ENCODE results near the gene CCDC33. TPM values are rescaled to one million over a fixed set of nuclear protein-coding genes. Genes with fewer than 3 reads are reported as not detected.

Gene CCDC33
- total RNA-seq, 3 donors from 2014 or later: 0.22 TPM; not detected in 2

DNA sequence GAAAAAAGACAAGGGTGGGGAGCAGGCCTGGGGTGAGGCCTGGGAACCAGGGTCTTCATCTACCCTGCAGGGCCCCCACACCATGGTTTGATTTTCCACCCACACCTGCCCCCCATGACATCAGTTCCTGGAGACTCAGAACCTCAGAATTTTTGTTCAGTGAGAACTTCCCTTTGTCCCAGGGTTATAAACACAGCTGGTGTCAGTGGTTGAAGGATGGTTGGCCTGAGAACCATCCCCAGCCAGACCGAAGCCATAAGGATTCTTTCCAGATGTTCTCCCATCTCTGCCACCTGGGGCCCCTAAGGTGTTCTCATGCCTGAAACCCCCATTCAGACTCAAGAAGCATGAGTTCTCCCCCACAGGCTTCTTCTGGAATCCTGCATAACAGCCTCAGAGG is 16.6 kb downstream of the CCDC33 start:
- intact Hi-C loops (cut with DNase I, micrococcal nuclease): no loop called here
- TF ChIP-seq, protein P1, sequence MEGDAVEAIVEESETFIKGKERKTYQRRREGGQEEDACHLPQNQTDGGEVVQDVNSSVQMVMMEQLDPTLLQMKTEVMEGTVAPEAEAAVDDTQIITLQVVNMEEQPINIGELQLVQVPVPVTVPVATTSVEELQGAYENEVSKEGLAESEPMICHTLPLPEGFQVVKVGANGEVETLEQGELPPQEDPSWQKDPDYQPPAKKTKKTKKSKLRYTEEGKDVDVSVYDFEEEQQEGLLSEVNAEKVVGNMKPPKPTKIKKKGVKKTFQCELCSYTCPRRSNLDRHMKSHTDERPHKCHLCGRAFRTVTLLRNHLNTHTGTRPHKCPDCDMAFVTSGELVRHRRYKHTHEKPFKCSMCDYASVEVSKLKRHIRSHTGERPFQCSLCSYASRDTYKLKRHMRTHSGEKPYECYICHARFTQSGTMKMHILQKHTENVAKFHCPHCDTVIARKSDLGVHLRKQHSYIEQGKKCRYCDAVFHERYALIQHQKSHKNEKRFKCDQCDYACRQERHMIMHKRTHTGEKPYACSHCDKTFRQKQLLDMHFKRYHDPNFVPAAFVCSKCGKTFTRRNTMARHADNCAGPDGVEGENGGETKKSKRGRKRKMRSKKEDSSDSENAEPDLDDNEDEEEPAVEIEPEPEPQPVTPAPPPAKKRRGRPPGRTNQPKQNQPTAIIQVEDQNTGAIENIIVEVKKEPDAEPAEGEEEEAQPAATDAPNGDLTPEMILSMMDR (IDR thresholded peaks at IDR 0.05): no peak
- Histone ChIP-seq H3K36me3 (ENCODE audit: low read depth) (no peaks in the 10 kb centered on the region), H3K4me3 (no peak overlapping the region), H3K9me3 (no peaks in the 10 kb centered on the region), H3K4me1 (ENCODE audit: low read depth) (no peaks in the 10 kb centered on the region)
- no peak for DNase-seq
- ATAC-seq: no peak

DNA sequence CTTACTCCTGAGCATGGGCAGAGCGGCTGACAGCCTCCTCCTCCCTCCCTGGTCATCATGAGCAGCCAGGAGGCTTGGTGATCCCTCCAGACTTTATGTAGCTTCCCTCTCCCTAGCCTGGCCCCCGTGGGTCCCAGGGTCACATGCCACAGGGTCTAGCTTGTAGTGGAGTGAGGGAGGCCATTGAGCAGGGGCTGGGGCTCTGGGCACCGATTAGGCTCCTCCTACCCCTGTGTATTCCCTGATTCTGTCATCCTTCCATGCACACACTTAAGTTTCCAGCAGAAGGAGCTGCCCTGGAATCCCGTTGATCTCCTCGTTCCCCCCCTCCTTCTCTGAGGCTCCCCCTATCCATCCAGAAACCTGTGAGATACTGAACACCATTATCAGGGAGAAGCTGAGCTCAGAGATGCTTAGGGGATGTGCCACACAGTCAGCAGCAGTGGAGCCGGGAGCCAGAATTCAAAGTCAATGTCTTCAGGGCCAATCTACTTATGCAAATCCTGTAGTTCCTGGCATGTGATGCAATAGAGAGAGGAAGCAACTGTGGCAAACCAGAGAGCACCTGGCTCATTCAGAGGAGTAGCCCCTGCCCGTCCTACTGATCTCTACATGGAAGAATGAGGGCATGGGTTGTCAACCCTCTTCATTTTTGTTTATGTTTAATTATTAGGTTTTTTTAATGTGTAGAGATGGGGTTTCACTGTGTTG is 17.2 kb downstream of the CCDC33 start:
- intact Hi-C loops (cut with DNase I, micrococcal nuclease): no loop called here
- H3K9me3 ChIP-seq: no peaks in the 10 kb centered on the region
- DNase-seq: no peak
- TF ChIP-seq, protein P1 (IDR thresholded peaks at IDR 0.05): no peak
- ATAC-seq: no peak
- H3K4me1 ChIP-seq (ENCODE audit: low read depth): no peaks in the 10 kb centered on the region
- no peak overlapping the region for H3K4me3 ChIP-seq
- no peaks in the 10 kb centered on the region for H3K36me3 ChIP-seq (ENCODE audit: low read depth)

DNA sequence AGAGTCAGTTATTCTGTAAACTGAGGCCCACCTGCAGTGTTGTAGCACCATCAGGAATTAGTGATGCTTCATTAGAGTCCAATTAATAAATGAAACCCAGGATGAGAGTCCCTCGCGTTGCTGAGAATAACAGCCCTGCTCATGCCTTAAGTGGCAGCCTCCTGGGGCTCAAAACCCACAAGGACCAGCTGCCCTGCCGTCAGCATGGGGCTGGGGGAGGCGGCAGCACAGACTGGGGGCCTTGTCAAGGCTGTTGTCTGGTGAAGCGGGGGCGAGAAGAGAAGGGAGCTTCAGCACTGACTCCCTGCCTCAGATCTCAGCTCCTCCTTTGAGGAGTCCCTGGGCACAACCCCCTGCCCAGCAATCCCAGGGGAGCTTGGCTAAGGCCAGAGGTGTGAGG is 21.0 kb downstream of the CCDC33 start:
- Histone ChIP-seq H3K4me1 (ENCODE audit: low read depth) (no peaks in the 10 kb centered on the region), H3K4me3 (no peak overlapping the region), H3K9me3 (no peaks in the 10 kb centered on the region), H3K36me3 (ENCODE audit: low read depth) (no peaks in the 10 kb centered on the region)
- ATAC-seq (no peak), DNase-seq (no peak)
- TF ChIP-seq, protein P1 (IDR thresholded peaks at IDR 0.05): no peak
- intact Hi-C loops (cut with DNase I, micrococcal nuclease): no loop called here

DNA sequence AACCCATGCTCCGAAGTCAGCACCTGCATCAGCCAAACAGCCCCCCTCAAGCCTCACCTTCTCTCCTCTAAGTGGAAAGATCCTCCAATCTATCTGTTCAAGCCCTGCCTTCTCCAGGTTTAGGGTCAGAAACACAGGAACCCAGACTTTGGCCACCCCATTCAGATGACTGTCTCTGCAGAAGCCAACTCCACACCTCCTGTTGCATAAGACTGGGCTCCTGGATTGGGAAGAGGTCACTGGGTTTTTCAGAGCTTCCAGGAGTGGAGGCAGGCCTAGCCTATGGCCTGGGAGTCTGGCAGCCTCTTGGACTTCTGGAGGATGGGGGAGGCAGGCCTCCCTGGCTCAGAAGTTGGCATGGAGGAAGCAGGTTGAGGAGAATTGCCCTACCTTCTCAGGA is 21.5 kb downstream of the CCDC33 start:
- no peak for DNase-seq
- Histone ChIP-seq H3K9me3 (no peaks in the 10 kb centered on the region), H3K36me3 (ENCODE audit: low read depth) (no peaks in the 10 kb centered on the region), H3K4me1 (ENCODE audit: low read depth) (no peaks in the 10 kb centered on the region), H3K4me3 (no peak overlapping the region)
- ATAC-seq: no peak
- TF ChIP-seq, protein P1 (IDR thresholded peaks at IDR 0.05): no peak
- intact Hi-C loops (cut with DNase I, micrococcal nuclease): no loop called here

DNA sequence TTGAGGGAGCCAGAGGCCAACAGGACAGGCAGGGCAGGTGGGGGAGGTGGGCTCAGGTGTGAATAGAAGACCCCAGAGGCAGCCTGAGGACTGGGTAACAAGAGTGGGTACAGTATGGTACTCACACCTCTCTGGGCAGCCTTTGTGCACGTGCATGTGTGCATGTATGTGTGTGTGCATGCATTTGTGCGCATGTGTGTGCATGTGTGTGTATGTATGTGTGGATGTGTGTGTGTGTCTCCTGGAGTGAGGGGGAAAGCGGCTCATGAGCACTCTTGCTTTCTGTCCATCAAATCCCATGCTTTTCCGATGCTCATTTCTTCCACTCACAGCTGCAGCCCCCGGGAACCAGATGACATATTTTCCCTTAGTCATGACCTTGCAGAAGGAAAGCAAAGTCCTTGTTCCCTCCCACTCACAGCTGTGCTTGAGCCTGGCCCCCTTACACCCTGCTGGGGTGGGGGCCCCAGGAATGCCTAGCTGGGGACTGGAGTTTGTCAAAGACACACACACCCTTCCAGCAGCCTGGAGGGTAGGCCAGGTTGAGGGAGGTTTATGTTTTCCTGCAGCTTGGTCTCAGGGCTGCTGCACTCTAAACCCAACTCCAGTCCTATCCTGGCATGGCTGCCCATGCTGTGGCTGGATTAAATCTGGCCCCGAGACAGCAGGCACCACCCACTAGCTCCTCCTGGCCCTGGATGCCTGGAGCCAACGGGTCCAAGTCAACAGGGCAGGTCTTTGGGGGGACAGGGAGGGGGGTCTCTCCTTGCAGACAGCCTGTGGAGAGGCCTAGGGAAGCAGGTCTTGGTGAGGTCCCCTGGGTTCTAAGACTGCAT is 22.5 kb downstream of the CCDC33 start:
- DNase-seq (no peak), ATAC-seq (no peak)
- H3K36me3 ChIP-seq (ENCODE audit: low read depth): no peaks in the 10 kb centered on the region
- no peaks in the 10 kb centered on the region for H3K4me1 ChIP-seq (ENCODE audit: low read depth)
- no peaks in the 10 kb centered on the region for H3K9me3 ChIP-seq
- no peak overlapping the region for H3K4me3 ChIP-seq
- intact Hi-C loops (cut with DNase I, micrococcal nuclease): no loop called here
- TF ChIP-seq, protein P1 (IDR thresholded peaks at IDR 0.05): no peak
